ENCODE results near the gene TEX55.

DNA sequence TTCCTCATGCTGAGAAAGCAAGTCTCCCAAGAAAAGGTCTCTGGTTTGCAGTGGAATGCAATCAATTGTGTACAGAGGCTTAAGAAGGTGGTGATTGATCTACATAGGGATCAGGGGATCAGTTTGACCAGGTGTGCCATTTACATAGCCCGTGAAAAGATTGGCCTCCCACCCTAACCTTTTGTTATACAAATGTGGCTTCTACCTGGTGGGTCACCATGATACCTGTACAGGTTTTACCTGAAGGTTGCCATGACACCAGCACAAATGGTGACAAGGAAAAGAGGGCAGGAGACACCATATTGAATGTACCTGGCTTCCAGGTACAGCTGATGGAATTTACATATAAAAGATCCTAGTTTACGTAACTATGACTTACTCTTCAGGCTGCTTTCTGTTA, 25.5 kb upstream of the TEX55 start:
- TF ChIP-seq, protein P1, sequence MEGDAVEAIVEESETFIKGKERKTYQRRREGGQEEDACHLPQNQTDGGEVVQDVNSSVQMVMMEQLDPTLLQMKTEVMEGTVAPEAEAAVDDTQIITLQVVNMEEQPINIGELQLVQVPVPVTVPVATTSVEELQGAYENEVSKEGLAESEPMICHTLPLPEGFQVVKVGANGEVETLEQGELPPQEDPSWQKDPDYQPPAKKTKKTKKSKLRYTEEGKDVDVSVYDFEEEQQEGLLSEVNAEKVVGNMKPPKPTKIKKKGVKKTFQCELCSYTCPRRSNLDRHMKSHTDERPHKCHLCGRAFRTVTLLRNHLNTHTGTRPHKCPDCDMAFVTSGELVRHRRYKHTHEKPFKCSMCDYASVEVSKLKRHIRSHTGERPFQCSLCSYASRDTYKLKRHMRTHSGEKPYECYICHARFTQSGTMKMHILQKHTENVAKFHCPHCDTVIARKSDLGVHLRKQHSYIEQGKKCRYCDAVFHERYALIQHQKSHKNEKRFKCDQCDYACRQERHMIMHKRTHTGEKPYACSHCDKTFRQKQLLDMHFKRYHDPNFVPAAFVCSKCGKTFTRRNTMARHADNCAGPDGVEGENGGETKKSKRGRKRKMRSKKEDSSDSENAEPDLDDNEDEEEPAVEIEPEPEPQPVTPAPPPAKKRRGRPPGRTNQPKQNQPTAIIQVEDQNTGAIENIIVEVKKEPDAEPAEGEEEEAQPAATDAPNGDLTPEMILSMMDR (conservative IDR thresholded peaks at IDR 0.05; ENCODE audit: low read depth, low read length): no peak
- TF ChIP-seq POLR2A (IDR thresholded peaks at IDR 0.05; ENCODE audit: low read depth, low read length): no peak
- TF ChIP-seq, protein P2, sequence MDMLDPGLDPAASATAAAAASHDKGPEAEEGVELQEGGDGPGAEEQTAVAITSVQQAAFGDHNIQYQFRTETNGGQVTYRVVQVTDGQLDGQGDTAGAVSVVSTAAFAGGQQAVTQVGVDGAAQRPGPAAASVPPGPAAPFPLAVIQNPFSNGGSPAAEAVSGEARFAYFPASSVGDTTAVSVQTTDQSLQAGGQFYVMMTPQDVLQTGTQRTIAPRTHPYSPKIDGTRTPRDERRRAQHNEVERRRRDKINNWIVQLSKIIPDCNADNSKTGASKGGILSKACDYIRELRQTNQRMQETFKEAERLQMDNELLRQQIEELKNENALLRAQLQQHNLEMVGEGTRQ (IDR thresholded peaks at IDR 0.05; ENCODE audit: low read depth, low read length): no peak

All from IMR-90 (cell line).